CD14-positive monocyte (primary cell): ENCODE results near the gene COPB1. TPM values are rescaled to one million over a fixed set of nuclear protein-coding genes. Genes with fewer than 3 reads are reported as not detected.

Experiments
- DNase-seq, 3 donors: peaks; one replicate each; pipeline ENCODE4 v3.0.0-alpha.2; 2011 to 2022
- H2AFZ ChIP-seq: 2 replicates; pipeline ENCODE4 v1.6.0; 2012; ENCODE audit warnings: mild to moderate bottlenecking, low read depth, low read length, inconsistent platforms; ENCODE audit not compliant: insufficient read depth, poor library complexity, severe bottlenecking
- H3K27ac ChIP-seq, 2 donors: 1 replicate in 1 of 2; 2 replicates in 1 of 2; pipeline ENCODE4 v1.5.1; 2012 to 2013; ENCODE audit warnings: low read length in 2 of 2, control low read depth in 1 of 2, inconsistent platforms in 1 of 2, low read depth in 1 of 2, mild to moderate bottlenecking in 1 of 2
- H3K27me3 ChIP-seq, 2 donors: one replicate each; pipeline versions ENCODE4 v1.6.0 to v1.6.1; 2011 to 2013; ENCODE audit warnings: low read length in 2 of 2; ENCODE audit not compliant: control insufficient read depth in 2 of 2, insufficient read depth in 2 of 2
- H3K36me3 ChIP-seq, 2 donors: replicated peaks in 1 of 2; 1 replicate in 1 of 2; 2 replicates in 1 of 2; pipeline versions ENCODE4 v1.5.1 to v1.6.1; 2012 to 2013; ENCODE audit warnings: low read length in 2 of 2, control low read depth in 1 of 2, inconsistent platforms in 1 of 2, mild to moderate bottlenecking in 1 of 2; ENCODE audit not compliant: insufficient read depth in 2 of 2, control insufficient read depth in 1 of 2
- H3K4me1 ChIP-seq, 2 donors: 1 replicate in 1 of 2; 2 replicates in 1 of 2; pipeline versions ENCODE4 v1.5.1 to v1.6.1; 2012 to 2013; ENCODE audit warnings: low read length in 2 of 2, control low read depth in 1 of 2, inconsistent platforms in 1 of 2, mild to moderate bottlenecking in 1 of 2, moderate library complexity in 1 of 2; ENCODE audit not compliant: insufficient read depth in 2 of 2, control insufficient read depth in 1 of 2
- H3K4me2 ChIP-seq: replicated peaks from 2 replicates; pipeline ENCODE3; 2012; ENCODE audit warnings: low read length, moderate library complexity, mild to moderate bottlenecking; ENCODE audit not compliant: poor library complexity, severe bottlenecking; ENCODE audit errors: extremely low read depth
- H3K4me3 ChIP-seq, 3 experiments: fragments of 200-600 bp in 1 of 3; sonication (generic) in 1 of 3; replicated peaks in 1 of 3; 1 replicate in 2 of 3; 2 replicates in 1 of 3; pipeline ENCODE4 v1.5.1; 2011 to 2013; ENCODE audit warnings: low read length in 3 of 3, mild to moderate bottlenecking in 3 of 3, control low read depth in 2 of 3, low read depth in 2 of 3, inconsistent platforms in 1 of 3, moderate library complexity in 1 of 3
- H3K79me2 ChIP-seq: 2 replicates; pipeline ENCODE4 v1.6.0; 2012; ENCODE audit warnings: mild to moderate bottlenecking, control low read depth, inconsistent platforms, low read length, moderate library complexity; ENCODE audit not compliant: insufficient read depth
- H3K9ac ChIP-seq: 2 replicates; pipeline ENCODE4 v1.6.0; 2017; ENCODE audit warnings: low read length, mild to moderate bottlenecking; ENCODE audit not compliant: insufficient read depth, poor library complexity, severe bottlenecking
- H3K9me3 ChIP-seq, 2 donors: replicated peaks in 1 of 2; 1 replicate in 1 of 2; 2 replicates in 1 of 2; pipeline versions ENCODE4 v1.5.1 to v1.6.1; 2012 to 2013; ENCODE audit warnings: low read length in 2 of 2, control low read depth in 1 of 2; ENCODE audit not compliant: control insufficient read depth in 1 of 2, insufficient read depth in 1 of 2
- H4K20me1 ChIP-seq: 2 replicates; pipeline ENCODE4 v1.6.0; 2012; ENCODE audit warnings: mild to moderate bottlenecking, low read length, control low read depth, moderate library complexity; ENCODE audit not compliant: insufficient read depth
- H3K27ac Mint-ChIP-seq, 7 donors: one replicate each; pipeline ENCODE4 v1.8.0; 2020; ENCODE audit warnings: mild to moderate bottlenecking in 7 of 7, mixed read lengths in 7 of 7, moderate library complexity in 6 of 7, inconsistent platforms in 2 of 7
- H3K27me3 Mint-ChIP-seq, 3 donors: one replicate each; pipeline ENCODE4 v1.8.0; 2021 to 2022; ENCODE audit warnings: low read depth in 3 of 3, mild to moderate bottlenecking in 3 of 3, mixed read lengths in 3 of 3, moderate library complexity in 3 of 3, inconsistent platforms in 1 of 3
- H3K36me3 Mint-ChIP-seq, 2 donors: one replicate each; pipeline ENCODE4 v1.8.0; 2020; ENCODE audit warnings: mixed read lengths in 2 of 2, inconsistent platforms in 1 of 2, mild to moderate bottlenecking in 1 of 2
- H3K4me1 Mint-ChIP-seq: one replicate; pipeline ENCODE4 v1.8.0; 2020; ENCODE audit warnings: mild to moderate bottlenecking, mixed read lengths
- H3K4me3 Mint-ChIP-seq, 2 donors: one replicate each; pipeline ENCODE4 v1.8.0; 2020; ENCODE audit warnings: mild to moderate bottlenecking in 2 of 2, mixed read lengths in 2 of 2, moderate library complexity in 1 of 2
- H3K9me3 Mint-ChIP-seq, 7 donors: one replicate each; pipeline ENCODE4 v1.8.0; 2020 to 2022; ENCODE audit warnings: mixed read lengths in 7 of 7, mild to moderate bottlenecking in 6 of 7, moderate library complexity in 6 of 7, inconsistent platforms in 2 of 7
- CTCF ChIP-seq: fragments of 200-600 bp; IDR thresholded peaks from one replicate; pipeline ENCODE4 v1.8.0; 2022; ENCODE audit warnings: antibody characterized with exemption, mild to moderate bottlenecking
- WGBS: methylation state at CpG from one replicate; pipeline ENCODE4 v1.1.5; 2013; ENCODE audit warnings: missing lambda C conversion rate; ENCODE audit not compliant: insufficient coverage; 5-methylcytosine and 5-hydroxymethylcytosine counted together
- intact Hi-C, 2 donors: fragments of 100-400 bp; cut with micrococcal nuclease; formaldehyde crosslinking; loops; one replicate each; pipeline versions ENCODE4 v1.15.0 to v1.15.1; 2023
- polyA plus RNA-seq, 3 donors: library from polyadenylated mRNA; depleted of rRNA in 1 of 3; unstranded in 2 of 3; stranded (reverse) in 1 of 3; fragments of 300-500 nt in 2 of 3; fragments of >200 nt in 1 of 3; fragmentation: Illumina TruSeq in 2 of 3; gene quantifications; 1 replicate in 2 of 3; 2 replicates in 1 of 3; pipeline ENCODE4 v1.2.3, GENCODE V29; 2012 to 2021

COPB1 gene
- polyA plus RNA-seq, 3 donors = 37.8 to 108 (median 87.1) TPM

DNA sequence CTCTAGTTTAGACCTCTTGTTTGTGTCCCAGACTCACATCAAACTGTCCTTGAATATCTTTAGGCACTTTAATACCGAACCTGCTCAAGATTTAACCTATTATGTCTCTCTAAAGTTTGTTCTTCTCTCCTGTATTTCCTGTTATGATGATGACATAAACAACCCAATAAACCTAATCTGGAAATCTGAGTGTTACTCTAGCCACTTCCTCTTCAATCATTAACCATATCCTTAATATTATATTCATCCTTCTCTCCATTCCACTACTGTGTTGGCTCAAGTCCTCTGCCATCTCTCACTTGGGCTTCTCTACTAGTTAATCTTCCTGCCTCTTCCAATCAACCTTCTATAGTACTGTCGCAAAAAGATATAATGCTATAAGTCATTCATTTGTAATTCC, 36.0 kb downstream of the COPB1 start:
- Histone ChIP-seq H2AFZ (no peak overlapping the region), H3K27ac (no peak overlapping the region), H3K4me2 (no peak overlapping the region), H3K9ac (no peak overlapping the region), H3K27me3 (no peaks in the 10 kb centered on the region), H3K79me2 (no peaks in the 10 kb centered on the region), H4K20me1 (peaks cover 10% of the 10 kb centered on the region), H3K4me1 (no peaks in the 10 kb centered on the region), H3K4me3 (no peak overlapping the region), H3K9me3 (no peaks in the 10 kb centered on the region), H3K36me3 (peaks cover 99% of the 10 kb centered on the region in 2 donors)
- 88% methylated on average over 2 of the region's 2 CpGs for WGBS
- Mint-ChIP-seq H3K4me1 (no peaks in the 10 kb centered on the region), H3K4me3 (no peak overlapping the region), H3K27me3 (no peaks in the 10 kb centered on the region), H3K9me3 (no peaks in the 10 kb centered on the region), H3K27ac (no peak overlapping the region), H3K36me3 (peaks cover 43 to 55% of the 10 kb centered on the region in 2 donors)
- no peak for DNase-seq
- no peak for TF ChIP-seq CTCF
- intact Hi-C loops = no loop called here

GRCh38 chr11:14460147-14460546, 39.5 kb downstream of the COPB1 start:
- H2AFZ ChIP-seq = no peak overlapping the region
- no peak for DNase-seq
- H3K27me3 Mint-ChIP-seq = no peaks in the 10 kb centered on the region

More at GRCh38 chr11:14460147-14460546, 39.5 kb downstream of the COPB1 start:
- Histone ChIP-seq H3K9ac (no peak overlapping the region), H3K27ac (no peak overlapping the region), H3K9me3 (no peaks in the 10 kb centered on the region), H3K79me2 (no peaks in the 10 kb centered on the region), H3K4me3 (no peak overlapping the region), H3K4me1 (no peaks in the 10 kb centered on the region), H4K20me1 (peaks cover 2% of the 10 kb centered on the region), H3K27me3 (no peaks in the 10 kb centered on the region), H3K36me3 (peaks cover 88 to 100% of the 10 kb centered on the region in 2 donors), H3K4me2 (no peak overlapping the region)
- Mint-ChIP-seq H3K4me1 (no peaks in the 10 kb centered on the region), H3K9me3 (no peaks in the 10 kb centered on the region), H3K27ac (no peak overlapping the region), H3K36me3 (peaks cover 50 to 60% of the 10 kb centered on the region in 2 donors), H3K4me3 (no peak overlapping the region)
- no peak for TF ChIP-seq CTCF
- intact Hi-C loops = no loop called here
